PC-3 (cell line): ENCODE results near the gene EZR. TPM values are rescaled to one million over a fixed set of nuclear protein-coding genes. Genes with fewer than 3 reads are reported as not detected.

Source experiments
- ATAC-seq: fragments of 200-7000 bp; cut with Tn5 transposase; 2 replicates; pipeline ENCODE4 v1.9.1; 2020; ENCODE audit warnings: mild to moderate bottlenecking, moderate library complexity
- BruUV-seq: library from RNA; stranded (reverse); fragments of 400-500 nt; replicated peaks from 2 replicates; lab custom pipeline; 2021; lab: Mats Ljungman, UMichigan
- CTCF ChIA-PET: fragments of 300-600 bp; sonication (Branson Sonifier 250); formaldehyde crosslinking; loops from one replicate; lab custom pipeline; 2022; ENCODE audit warnings: antibody characterized with exemption; lab: Charles Lee
- POLR2A ChIA-PET: fragments of 300-600 bp; sonication (Branson Sonifier 250); formaldehyde crosslinking; loops from one replicate; lab custom pipeline; 2022; ENCODE audit warnings: antibody characterized with exemption; ENCODE audit not compliant: unreplicated experiment; lab: Charles Lee
- DNase-seq: peaks from one replicate; pipeline ENCODE4 v3.0.0-alpha.2; 2015
- H2AFZ ChIP-seq: fragments of 300-600 bp; sonication (generic); 2 replicates; pipeline ENCODE4 v1.6.0; 2016; ENCODE audit warnings: antibody characterized with exemption, low read length
- H3F3A ChIP-seq: fragments of 300-600 bp; sonication (generic); one replicate; pipeline ENCODE4 v1.6.0; 2017; ENCODE audit warnings: antibody characterized with exemption, low read length, control low read depth, mild to moderate bottlenecking; ENCODE audit not compliant: unreplicated experiment
- H3K27ac ChIP-seq: fragments of 300-600 bp; sonication (generic); 2 replicates; pipeline ENCODE4 v1.5.1; 2016; ENCODE audit warnings: mild to moderate bottlenecking, low read length
- H3K27me3 ChIP-seq: fragments of 300-600 bp; sonication (generic); 2 replicates; pipeline ENCODE4 v1.6.1; 2016; ENCODE audit warnings: low read length, mixed read lengths
- H3K36me3 ChIP-seq: fragments of 300-600 bp; sonication (generic); 2 replicates; pipeline ENCODE4 v1.6.1; 2016; ENCODE audit warnings: low read depth, mixed run types, low read length, mixed read lengths
- H3K4me1 ChIP-seq: fragments of 300-600 bp; sonication (generic); 2 replicates; pipeline ENCODE4 v1.5.1; 2016; ENCODE audit warnings: low read length; ENCODE audit not compliant: insufficient read depth
- H3K4me2 ChIP-seq: fragments of 300-600 bp; sonication (generic); 2 replicates; pipeline ENCODE4 v1.6.0; 2016; ENCODE audit warnings: low read length
- H3K4me3 ChIP-seq: fragments of 300-600 bp; sonication (generic); 2 replicates; pipeline ENCODE4 v1.5.1; 2016; ENCODE audit warnings: mild to moderate bottlenecking, low read length, mixed read lengths
- H3K79me2 ChIP-seq: fragments of 300-600 bp; sonication (generic); 2 replicates; pipeline ENCODE4 v1.6.1; 2017; ENCODE audit warnings: low read length, mixed read lengths
- H3K9ac ChIP-seq: fragments of 300-600 bp; sonication (generic); 2 replicates; pipeline ENCODE4 v1.6.0; 2016; ENCODE audit warnings: mild to moderate bottlenecking, low read length
- H3K9me2 ChIP-seq: fragments of 300-600 bp; sonication (generic); replicated peaks from 2 replicates; pipeline ENCODE4 v1.6.1; 2016; ENCODE audit warnings: mixed run types, low read length, mixed read lengths
- H3K9me3 ChIP-seq: fragments of 300-600 bp; sonication (generic); 2 replicates; pipeline ENCODE4 v1.6.1; 2016; ENCODE audit warnings: low read length, mixed read lengths
- H4K20me1 ChIP-seq: fragments of 300-600 bp; sonication (generic); 2 replicates; pipeline ENCODE4 v1.6.1; 2016; ENCODE audit warnings: low read length, mixed read lengths
- CTCF ChIP-seq: fragments of 300-600 bp; sonication (generic); conservative IDR thresholded peaks from 2 replicates; pipeline ENCODE4 v1.5.1; 2017; ENCODE audit warnings: antibody characterized with exemption, low read depth, mild to moderate bottlenecking, low read length
- EZH2 ChIP-seq: fragments of 300-600 bp; sonication (generic); IDR thresholded peaks from one replicate; pipeline ENCODE4 v1.6.1; 2017; ENCODE audit warnings: antibody characterized with exemption, mild to moderate bottlenecking, low read length; ENCODE audit not compliant: unreplicated experiment
- EZH2phosphoT487 ChIP-seq: fragments of 300-600 bp; sonication (generic); IDR thresholded peaks from 2 replicates; pipeline ENCODE4 v1.6.1; 2018; ENCODE audit warnings: mild to moderate bottlenecking, antibody characterized with exemption, low read length, borderline replicate concordance
- intact Hi-C: fragments of 100-400 bp; cut with micrococcal nuclease; formaldehyde crosslinking; loops from 2 replicates; pipeline ENCODE4 v1.9.0; 2023
- total RNA-seq: library from RNA; depleted of rRNA; stranded (reverse); fragments of >200 nt; gene quantifications from 2 replicates; pipeline ENCODE4 v1.2.3, GENCODE V29; 2014

Gene EZR
- total RNA-seq, 1 experiment from 2014 or later = 182 TPM

- CTCF ChIA-PET = no interaction called here
- H3K9ac ChIP-seq = no peak overlapping the region
- H4K20me1 ChIP-seq = no peaks in the 10 kb centered on the region
Observed at GRCh38 chr6:158758941-158759479, 60.2 kb downstream of the EZR start.

GRCh38 chr6:158758451-158758860 is 60.7 kb downstream of the EZR start:
- ChIA-PET CTCF (no interaction called here), POLR2A (no interaction called here)
- Histone ChIP-seq H3K9ac (no peak overlapping the region), H3K27me3 (no peaks in the 10 kb centered on the region), H3K4me2 (no peak overlapping the region), H3F3A (no peaks in the 10 kb centered on the region), H4K20me1 (no peaks in the 10 kb centered on the region), H3K27ac (no peak overlapping the region), H3K4me3 (no peak overlapping the region), H2AFZ (no peak overlapping the region), H3K79me2 (no peaks in the 10 kb centered on the region), H3K9me2 (no peaks in the 10 kb centered on the region), H3K36me3 (no peaks in the 10 kb centered on the region), H3K9me3 (no peaks in the 10 kb centered on the region), H3K4me1 (no peaks in the 10 kb centered on the region)
- ATAC-seq (no peak), DNase-seq (no peak)
- no TSS peak for BruUV-seq
- intact Hi-C loops = no loop called here
- TF ChIP-seq CTCF (no peak), EZH2phosphoT487 (no peak), EZH2 (no peak)

More at GRCh38 chr6:158758941-158759479, 60.2 kb downstream of the EZR start:
- Histone ChIP-seq H3K27me3 (no peaks in the 10 kb centered on the region), H2AFZ (no peak overlapping the region), H3K4me3 (no peak overlapping the region), H3K4me2 (no peak overlapping the region), H3K9me3 (no peaks in the 10 kb centered on the region), H3K36me3 (no peaks in the 10 kb centered on the region), H3K4me1 (no peaks in the 10 kb centered on the region), H3K27ac (no peak overlapping the region), H3K79me2 (no peaks in the 10 kb centered on the region), H3K9me2 (no peaks in the 10 kb centered on the region), H3F3A (no peaks in the 10 kb centered on the region)
- DNase-seq (no peak), ATAC-seq (no peak)
- no TSS peak for BruUV-seq
- POLR2A ChIA-PET = no interaction called here
- TF ChIP-seq EZH2phosphoT487 (no peak), CTCF (no peak), EZH2 (no peak)
- intact Hi-C loops = no loop called here

GRCh38 chr6:158757753-158758090 is 61.4 kb downstream of the EZR start:
- Histone ChIP-seq H2AFZ (no peak overlapping the region), H3K36me3 (no peaks in the 10 kb centered on the region), H3K4me2 (no peak overlapping the region), H3K9me2 (no peaks in the 10 kb centered on the region), H3K4me3 (no peak overlapping the region), H3F3A (no peaks in the 10 kb centered on the region), H3K9me3 (no peaks in the 10 kb centered on the region), H3K27ac (no peak overlapping the region), H3K79me2 (no peaks in the 10 kb centered on the region), H3K4me1 (no peaks in the 10 kb centered on the region), H3K9ac (no peak overlapping the region), H3K27me3 (no peaks in the 10 kb centered on the region), H4K20me1 (no peaks in the 10 kb centered on the region)
- CTCF ChIA-PET = no interaction called here
- intact Hi-C loops = no loop called here
- POLR2A ChIA-PET = no interaction called here
- no peak for TF ChIP-seq CTCF
- no peak for TF ChIP-seq EZH2
- TF ChIP-seq EZH2phosphoT487 = no peak
- DNase-seq (no peak), ATAC-seq (no peak)
- no TSS peak for BruUV-seq
